Activated T-helper 17 cell treated with anti-CD3 and anti-CD28 coated beads, Interleukin-2, amount 50 U/mL, for 72 hours (primary cell): ENCODE results near the gene NPB. TPM values are rescaled to one million over a fixed set of nuclear protein-coding genes. Genes with fewer than 3 reads are reported as not detected.
A peak's percentile ranks its signal among the peaks of the same experiment; 100 is the strongest.

Experiments
- ATAC-seq: fragments of 150-1000 bp; cut with Tn5 transposase; replicated peaks from 2 replicates; pipeline ENCODE4 v1.10.0; 2021; ENCODE audit warnings: mild to moderate bottlenecking, moderate library complexity
- H3K27ac Mint-ChIP-seq: one replicate; pipeline ENCODE4 v1.8.0; 2022; ENCODE audit warnings: mixed read lengths
- H3K27me3 Mint-ChIP-seq: one replicate; pipeline ENCODE4 v1.8.0; 2022; ENCODE audit warnings: mixed read lengths
- H3K36me3 Mint-ChIP-seq: one replicate; pipeline ENCODE4 v1.8.0; 2022; ENCODE audit warnings: low read depth, mild to moderate bottlenecking, mixed read lengths
- H3K4me1 Mint-ChIP-seq: one replicate; pipeline ENCODE4 v1.8.0; 2022; ENCODE audit warnings: mixed read lengths
- H3K4me3 Mint-ChIP-seq: one replicate; pipeline ENCODE4 v1.8.0; 2022; ENCODE audit warnings: mild to moderate bottlenecking, mixed read lengths
- H3K9me3 Mint-ChIP-seq: one replicate; pipeline ENCODE4 v1.8.0; 2022; ENCODE audit warnings: mixed read lengths
- total RNA-seq, 2 donors: library from RNA; stranded (reverse); gene quantifications; one replicate each; pipeline ENCODE4 v1.2.3, GENCODE V29; 2022

NPB gene
- total RNA-seq, 2 donors from 2014 or later = 0.17 to 0.53 TPM

- no peak for ATAC-seq
- Mint-ChIP-seq H3K4me1 (peaks cover 12% of the 10 kb centered on the region), H3K36me3 (peaks cover 92% of the 10 kb centered on the region), H3K27me3 (no peaks in the 10 kb centered on the region), H3K9me3 (no peaks in the 10 kb centered on the region), H3K27ac (peak overlapping the region; percentile 73), H3K4me3 (peak overlapping the region; percentile 89)
These were observed 35.4 kb upstream of the NPB start for GRCh38 chr17:81866440-81867169.

GRCh38 chr17:81867170-81867990 lies 34.7 kb upstream of the NPB start:
- Mint-ChIP-seq H3K4me3 (peak overlapping the region; percentile 89), H3K4me1 (peaks cover 12% of the 10 kb centered on the region), H3K27ac (peak overlapping the region; percentile 73), H3K36me3 (peaks cover 94% of the 10 kb centered on the region), H3K27me3 (no peaks in the 10 kb centered on the region), H3K9me3 (no peaks in the 10 kb centered on the region)
- ATAC-seq = no peak

- H3K27me3 Mint-ChIP-seq = no peaks in the 10 kb centered on the region
- H3K27ac Mint-ChIP-seq = peak overlapping the region; percentile 73
- H3K36me3 Mint-ChIP-seq = peaks cover 93% of the 10 kb centered on the region
- H3K4me3 Mint-ChIP-seq = peak overlapping the region; percentile 89
- H3K4me1 Mint-ChIP-seq = peaks cover 11% of the 10 kb centered on the region
- no peaks in the 10 kb centered on the region for H3K9me3 Mint-ChIP-seq
- no peak for ATAC-seq
These were observed 33.9 kb upstream of the NPB start for GRCh38 chr17:81867991-81868673.

- peak overlapping the region; percentile 67 for H3K27ac Mint-ChIP-seq
- H3K4me3 Mint-ChIP-seq = peak overlapping the region; percentile 89
- H3K27me3 Mint-ChIP-seq = no peaks in the 10 kb centered on the region
- H3K4me1 Mint-ChIP-seq = peaks cover 6% of the 10 kb centered on the region
- peaks cover 87% of the 10 kb centered on the region for H3K36me3 Mint-ChIP-seq
- no peak for ATAC-seq
- no peaks in the 10 kb centered on the region for H3K9me3 Mint-ChIP-seq
These were observed 33.3 kb upstream of the NPB start for GRCh38 chr17:81868674-81869220.

- Mint-ChIP-seq H3K4me3 (peak overlapping the region; percentile 89), H3K27ac (peak overlapping the region; percentile 92), H3K9me3 (no peaks in the 10 kb centered on the region), H3K27me3 (no peaks in the 10 kb centered on the region), H3K4me1 (peaks cover 5% of the 10 kb centered on the region), H3K36me3 (peaks cover 80% of the 10 kb centered on the region)
- no peak for ATAC-seq
These were observed 32.6 kb upstream of the NPB start for GRCh38 chr17:81869221-81870130.

- Mint-ChIP-seq H3K27ac (peak overlapping the region; percentile 92), H3K36me3 (peaks cover 71% of the 10 kb centered on the region), H3K4me1 (peaks cover 5% of the 10 kb centered on the region), H3K27me3 (no peaks in the 10 kb centered on the region), H3K4me3 (peak overlapping the region; percentile 89), H3K9me3 (no peaks in the 10 kb centered on the region)
- ATAC-seq = peak; percentile 32
These were observed 31.7 kb upstream of the NPB start for GRCh38 chr17:81870131-81870980.

- H3K9me3 Mint-ChIP-seq = no peaks in the 10 kb centered on the region
- peaks cover 65% of the 10 kb centered on the region for H3K36me3 Mint-ChIP-seq
- ATAC-seq = peak; percentile 68
- no peaks in the 10 kb centered on the region for H3K27me3 Mint-ChIP-seq
- peak within 1 kb of the TSS; percentile 89 for H3K4me3 Mint-ChIP-seq
- peaks cover 5% of the 10 kb centered on the region for H3K4me1 Mint-ChIP-seq
- peak within 1 kb of the TSS; percentile 92 for H3K27ac Mint-ChIP-seq
These were observed 31.1 kb upstream of the NPB start, which contains the start of gene ARHGDIA for GRCh38 chr17:81870981-81871386. Gene ARHGDIA, minus strand, starts transcription at chr17:81871337. Its CDS starts 1,407 bp downstream, at chr17:81869930.

GRCh38 chr17:81871387-81872230 lies 30.4 kb upstream of the NPB start:
- Mint-ChIP-seq H3K9me3 (no peaks in the 10 kb centered on the region), H3K4me1 (peaks cover 5% of the 10 kb centered on the region), H3K27me3 (no peaks in the 10 kb centered on the region), H3K4me3 (peak overlapping the region; percentile 83), H3K27ac (peak overlapping the region; percentile 91), H3K36me3 (peaks cover 59% of the 10 kb centered on the region)
- ATAC-seq = peak; percentile 11

- H3K9me3 Mint-ChIP-seq = no peaks in the 10 kb centered on the region
- peaks cover 5% of the 10 kb centered on the region for H3K4me1 Mint-ChIP-seq
- no peak overlapping the region for H3K4me3 Mint-ChIP-seq
- H3K27me3 Mint-ChIP-seq = no peaks in the 10 kb centered on the region
- no peak for ATAC-seq
- H3K36me3 Mint-ChIP-seq = peaks cover 58% of the 10 kb centered on the region
- H3K27ac Mint-ChIP-seq = no peak overlapping the region
These were observed 24.5 kb upstream of the NPB start for GRCh38 chr17:81877569-81877968.

GRCh38 chr17:81878294-81878693 lies 23.7 kb upstream of the NPB start:
- Mint-ChIP-seq H3K4me1 (no peaks in the 10 kb centered on the region), H3K9me3 (no peaks in the 10 kb centered on the region), H3K4me3 (no peak overlapping the region), H3K27me3 (no peaks in the 10 kb centered on the region), H3K27ac (no peak overlapping the region), H3K36me3 (peaks cover 59% of the 10 kb centered on the region)
- no peak for ATAC-seq

GRCh38 chr17:81879121-81879520 lies 22.9 kb upstream of the NPB start:
- H3K36me3 Mint-ChIP-seq = peaks cover 67% of the 10 kb centered on the region

GRCh38 chr17:81884520-81884919 lies 17.5 kb upstream of the NPB start:
- Mint-ChIP-seq H3K4me3 (no peak overlapping the region), H3K9me3 (no peaks in the 10 kb centered on the region), H3K27me3 (no peaks in the 10 kb centered on the region), H3K27ac (no peak overlapping the region), H3K36me3 (peaks cover 98% of the 10 kb centered on the region), H3K4me1 (peaks cover 12% of the 10 kb centered on the region)
- no peak for ATAC-seq

More at GRCh38 chr17:81879121-81879520, 22.9 kb upstream of the NPB start:
- Mint-ChIP-seq H3K9me3 (no peaks in the 10 kb centered on the region), H3K27me3 (no peaks in the 10 kb centered on the region), H3K27ac (no peak overlapping the region), H3K4me3 (no peak overlapping the region), H3K4me1 (no peaks in the 10 kb centered on the region)
- no peak for ATAC-seq
